Measurements from ENCODE around the gene MRPS22. TPM values are rescaled to one million over a fixed set of nuclear protein-coding genes. Genes with fewer than 3 reads are reported as not detected.
"Not testable (repeated sequence)": the region's sequence is repeated elsewhere in the genome, so short reads cannot be mapped to it uniquely, and the experiment has no call there.

Gene MRPS22
- total RNA-seq, 1 donor from 2014 or later, result 8.3 TPM

DNA sequence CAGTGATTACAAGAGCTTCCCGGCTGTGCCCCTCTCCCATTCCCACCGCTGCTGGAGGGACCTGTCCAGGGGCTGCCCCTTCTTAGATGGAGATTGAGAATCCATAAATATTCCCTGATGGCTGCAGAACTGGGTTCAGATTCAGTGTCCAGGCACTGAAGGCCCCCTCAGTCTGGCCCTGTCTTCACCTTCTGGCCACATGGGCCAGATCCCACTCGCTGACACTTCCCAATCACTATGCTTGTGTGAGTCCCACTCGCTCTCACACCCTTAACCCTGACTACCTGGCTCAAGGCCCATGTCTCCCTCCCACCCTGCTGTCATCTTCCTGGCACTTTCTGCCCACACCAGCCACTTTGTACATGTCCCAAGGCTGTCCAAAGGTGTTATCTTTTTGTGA is 15.5 kb upstream of the MRPS22 start:
- TF ChIP-seq, protein P1, sequence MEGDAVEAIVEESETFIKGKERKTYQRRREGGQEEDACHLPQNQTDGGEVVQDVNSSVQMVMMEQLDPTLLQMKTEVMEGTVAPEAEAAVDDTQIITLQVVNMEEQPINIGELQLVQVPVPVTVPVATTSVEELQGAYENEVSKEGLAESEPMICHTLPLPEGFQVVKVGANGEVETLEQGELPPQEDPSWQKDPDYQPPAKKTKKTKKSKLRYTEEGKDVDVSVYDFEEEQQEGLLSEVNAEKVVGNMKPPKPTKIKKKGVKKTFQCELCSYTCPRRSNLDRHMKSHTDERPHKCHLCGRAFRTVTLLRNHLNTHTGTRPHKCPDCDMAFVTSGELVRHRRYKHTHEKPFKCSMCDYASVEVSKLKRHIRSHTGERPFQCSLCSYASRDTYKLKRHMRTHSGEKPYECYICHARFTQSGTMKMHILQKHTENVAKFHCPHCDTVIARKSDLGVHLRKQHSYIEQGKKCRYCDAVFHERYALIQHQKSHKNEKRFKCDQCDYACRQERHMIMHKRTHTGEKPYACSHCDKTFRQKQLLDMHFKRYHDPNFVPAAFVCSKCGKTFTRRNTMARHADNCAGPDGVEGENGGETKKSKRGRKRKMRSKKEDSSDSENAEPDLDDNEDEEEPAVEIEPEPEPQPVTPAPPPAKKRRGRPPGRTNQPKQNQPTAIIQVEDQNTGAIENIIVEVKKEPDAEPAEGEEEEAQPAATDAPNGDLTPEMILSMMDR (IDR thresholded peaks at IDR 0.05), result no peak
- Histone ChIP-seq H3K36me3 (no peaks in the 10 kb centered on the region), H3K4me1 (no peaks in the 10 kb centered on the region), H3K4me3 (no peak overlapping the region), H3K27me3 (no peaks in the 10 kb centered on the region), H3K9me3 (no peaks in the 10 kb centered on the region), H3K27ac (no peak overlapping the region)
- intact Hi-C loops (cut with DNase I), result loop anchor here (2.0 to 5.0 kb wide), 3 partner anchors 216 to 912 kb away; no protein-coding TSS in a partner anchor
- DNase-seq (ENCODE audit: low spot score in 2 of 2), result no peak

DNA sequence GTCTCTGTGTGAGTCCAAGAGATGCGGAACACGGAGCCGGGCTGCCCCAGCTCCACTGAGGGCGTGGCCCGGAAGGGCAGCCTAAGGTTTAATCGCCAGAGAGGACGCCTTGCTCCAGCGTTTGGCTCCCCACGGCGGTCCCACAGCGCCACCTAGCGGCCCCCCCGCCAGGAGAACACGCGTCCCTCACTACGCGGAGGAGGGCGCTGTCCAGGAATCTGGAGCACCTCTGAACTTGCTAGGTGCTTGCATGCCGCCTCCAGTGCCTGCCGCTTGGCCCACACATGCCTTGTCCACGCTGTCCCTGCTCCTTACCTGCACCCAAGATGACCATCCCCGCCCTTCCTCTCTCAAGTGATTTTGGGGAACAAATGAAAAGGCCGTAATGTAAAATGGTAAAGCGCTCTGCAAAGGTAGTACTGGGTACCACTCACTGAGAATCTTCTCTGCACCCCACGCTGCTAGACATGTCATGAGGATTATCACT is 14.4 kb upstream of the MRPS22 start:
- Histone ChIP-seq H3K9me3 (no peaks in the 10 kb centered on the region), H3K4me1 (no peaks in the 10 kb centered on the region), H3K4me3 (peak overlapping the region; percentile 35 to 44), H3K27ac (no peak overlapping the region), H3K27me3 (no peaks in the 10 kb centered on the region), H3K36me3 (no peaks in the 10 kb centered on the region)
- TF ChIP-seq, protein P1 (IDR thresholded peaks at IDR 0.05), result peak; percentile 88 to 91 (median 89)
- intact Hi-C loops (cut with DNase I), result loop anchor here (2.0 to 5.0 kb wide), 3 partner anchors 217 to 913 kb away; no protein-coding TSS in a partner anchor
- peak; percentile 22 to 88 for DNase-seq (ENCODE audit: low spot score in 2 of 2)

DNA sequence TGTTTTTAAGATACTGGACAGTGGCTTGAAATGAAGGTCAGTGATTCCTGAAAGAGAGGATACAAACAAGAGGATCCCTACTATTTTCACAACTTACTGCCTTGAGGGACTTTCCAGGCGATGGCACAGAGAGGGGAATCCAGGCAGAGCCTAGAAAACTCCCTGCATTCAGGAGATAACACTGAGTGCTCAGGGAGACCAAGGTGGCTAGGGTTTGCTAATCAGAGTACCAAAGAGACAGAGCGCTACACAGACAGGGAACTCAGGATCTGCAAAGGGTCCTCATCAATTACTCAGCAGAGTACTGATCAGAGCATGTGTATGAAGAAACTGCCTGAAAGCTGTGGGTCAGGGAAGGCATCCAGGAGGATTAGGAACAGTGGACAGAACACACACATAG is 11.7 kb upstream of the MRPS22 start:
- intact Hi-C loops (cut with DNase I), result no loop called here
- Histone ChIP-seq H3K4me3 (no peak overlapping the region), H3K4me1 (no peaks in the 10 kb centered on the region), H3K9me3 (no peaks in the 10 kb centered on the region), H3K27me3 (no peaks in the 10 kb centered on the region), H3K36me3 (no peaks in the 10 kb centered on the region), H3K27ac (no peak overlapping the region)
- no peak for DNase-seq (ENCODE audit: low spot score in 2 of 2)
- TF ChIP-seq, protein P1 (IDR thresholded peaks at IDR 0.05), result no peak

DNA sequence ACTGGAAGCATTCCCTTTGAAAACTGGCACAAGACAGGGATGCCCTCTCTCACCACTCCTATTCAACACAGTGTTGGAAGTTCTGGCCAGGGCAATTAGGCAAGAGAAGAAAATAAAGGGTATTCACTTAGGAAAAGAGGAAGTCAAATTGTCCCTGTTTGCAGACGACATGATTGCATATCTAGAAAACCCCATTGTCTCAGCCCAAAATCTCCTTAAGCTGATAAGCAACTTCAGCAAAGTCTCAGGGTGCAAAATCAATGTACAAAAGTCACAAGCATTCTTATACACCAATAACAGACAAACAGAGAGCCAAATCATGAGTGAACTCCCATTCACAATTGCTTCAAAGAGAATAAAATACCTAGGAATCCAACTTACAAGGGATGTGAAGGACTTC is 9.1 kb upstream of the MRPS22 start:
- H3K36me3 ChIP-seq; H3K4me3 ChIP-seq; intact Hi-C loops (cut with DNase I); H3K4me1 ChIP-seq; H3K9me3 ChIP-seq; DNase-seq (ENCODE audit: low spot score in 2 of 2); H3K27me3 ChIP-seq; H3K27ac ChIP-seq: not testable (repeated sequence)

DNA sequence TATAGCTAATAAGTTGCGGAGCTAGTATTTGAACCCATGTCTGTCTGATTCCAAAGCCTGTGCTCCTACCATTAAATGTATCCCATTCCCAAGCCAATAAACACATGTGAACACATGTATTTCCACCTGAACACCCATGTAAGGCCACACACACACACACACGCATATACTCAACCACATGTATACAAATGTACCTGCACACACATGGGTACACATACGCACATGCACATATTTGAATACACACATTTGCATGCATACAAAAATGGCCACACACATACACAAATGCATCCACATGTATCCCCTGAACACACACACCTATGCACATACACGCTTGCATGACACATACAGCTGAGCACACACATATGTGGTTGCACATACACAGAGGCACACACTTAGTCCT is 5.4 kb upstream of the MRPS22 start:
- DNase-seq (ENCODE audit: low spot score in 2 of 2), result no peak
- intact Hi-C loops (cut with DNase I), result no loop called here

DNA sequence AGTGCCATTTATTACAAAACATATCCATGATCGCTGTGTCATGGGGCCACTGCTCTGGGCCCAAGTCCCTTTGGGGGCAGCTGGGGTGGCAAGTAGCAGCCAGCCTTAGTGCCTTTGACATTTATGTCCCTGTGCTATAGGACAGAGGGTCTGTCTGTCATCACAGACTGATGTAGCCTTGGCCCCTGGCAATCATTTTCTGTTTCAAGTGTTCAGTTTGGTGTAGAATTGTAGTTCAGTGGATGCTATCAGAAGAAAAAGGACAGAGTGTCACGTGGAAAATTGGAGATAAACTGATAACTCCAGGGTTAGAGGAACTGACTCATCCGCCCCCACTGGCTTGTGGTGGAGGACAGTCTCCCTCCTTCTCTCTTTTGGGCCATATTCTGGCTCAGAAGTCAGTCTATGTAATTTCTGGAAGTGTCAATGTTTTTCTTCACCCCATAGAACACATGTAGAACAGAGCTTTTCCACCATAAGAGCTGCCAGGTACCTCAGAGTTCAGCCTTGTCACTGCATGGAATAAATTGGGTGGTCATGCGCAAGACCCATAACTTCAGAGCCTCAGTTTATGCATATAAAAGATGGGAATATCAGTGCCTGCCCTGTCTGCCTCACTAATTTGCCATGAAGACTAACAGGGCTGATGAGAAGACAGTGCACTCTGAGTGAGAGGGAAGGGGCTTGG is 4.5 kb upstream of the MRPS22 start:
- intact Hi-C loops (cut with DNase I), result no loop called here
- DNase-seq (ENCODE audit: low spot score in 2 of 2), result no peak
- no peaks in the 10 kb centered on the region for H3K9me3 ChIP-seq
- no peak overlapping the region for H3K27ac ChIP-seq
- no peaks in the 10 kb centered on the region for H3K27me3 ChIP-seq
- no peaks in the 10 kb centered on the region for H3K4me1 ChIP-seq
- no peaks in the 10 kb centered on the region for H3K36me3 ChIP-seq
- no peak overlapping the region for H3K4me3 ChIP-seq
- TF ChIP-seq, protein P1 (IDR thresholded peaks at IDR 0.05), result no peak

More for the DNA sequence above, 5.4 kb upstream of the MRPS22 start:
- Histone ChIP-seq H3K9me3 (no peaks in the 10 kb centered on the region), H3K27me3 (no peaks in the 10 kb centered on the region), H3K4me1 (no peaks in the 10 kb centered on the region), H3K4me3 (no peak overlapping the region), H3K36me3 (no peaks in the 10 kb centered on the region), H3K27ac (no peak overlapping the region)
- TF ChIP-seq, protein P1 (IDR thresholded peaks at IDR 0.05), result no peak

Measured in ascending aorta (tissue), 2 donors.